NCI-H82 treated with DMSO at 0.1 percent for 48 hours (cell line): ENCODE results near the gene LDLRAD2.
A peak's percentile ranks its signal among the peaks of the same experiment; 100 is the strongest.
"Not testable (repeated sequence)": the region's sequence is repeated elsewhere in the genome, so short reads cannot be mapped to it uniquely, and the experiment has no call there.

ENCODE experiments used
- DNase-seq: peaks from one replicate; lab custom pipeline; 2025; ENCODE audit not compliant: unreplicated experiment; lab: John Stamatoyannopoulos, UW

LDLRAD2 gene

DNA sequence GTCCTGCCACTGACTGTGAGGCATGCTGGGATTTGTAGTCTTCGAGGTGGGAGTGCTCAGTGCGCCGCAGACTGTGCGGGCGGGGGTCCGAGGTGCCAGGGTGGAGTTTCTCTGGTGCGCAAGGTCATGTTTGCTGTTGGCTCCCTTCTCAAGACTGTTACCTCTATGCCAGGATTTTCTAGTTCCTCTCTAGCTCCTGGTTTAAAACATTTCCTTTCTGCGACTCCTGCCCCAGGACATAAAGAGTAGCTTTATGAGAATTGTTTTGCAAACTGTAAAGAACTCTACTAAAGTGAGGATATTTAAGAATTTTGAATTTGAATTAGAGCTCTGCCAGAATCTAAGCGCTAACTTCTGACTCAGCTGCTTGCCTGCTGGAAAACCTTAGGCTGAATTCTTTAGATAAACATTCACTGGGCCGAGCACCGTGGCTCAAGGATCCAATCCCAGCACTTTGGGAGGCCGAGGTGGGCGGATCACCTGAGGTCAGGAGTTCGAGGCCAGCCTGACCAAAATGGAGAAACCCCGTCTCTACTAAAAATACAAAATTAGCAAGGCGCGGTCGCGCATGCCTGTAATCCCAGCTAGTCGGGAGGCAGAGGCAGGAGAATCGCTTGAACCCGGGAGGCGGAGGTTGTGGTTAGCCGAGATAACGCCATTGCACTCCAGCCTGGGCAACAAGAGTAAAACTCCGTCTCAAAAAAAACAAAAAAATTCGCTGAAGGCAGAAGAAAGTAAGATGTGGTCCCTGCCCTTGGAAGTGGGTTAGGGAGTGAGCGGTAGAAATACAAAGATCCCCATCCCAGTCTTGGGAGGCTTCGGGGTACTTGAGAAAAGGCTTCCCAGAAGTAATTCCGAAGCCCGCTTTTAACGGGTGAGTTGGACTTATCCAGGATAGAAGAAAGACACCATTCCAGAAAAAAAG, 28.1 kb upstream of the LDLRAD2 start:
- DNase-seq: peak; percentile 85

DNA sequence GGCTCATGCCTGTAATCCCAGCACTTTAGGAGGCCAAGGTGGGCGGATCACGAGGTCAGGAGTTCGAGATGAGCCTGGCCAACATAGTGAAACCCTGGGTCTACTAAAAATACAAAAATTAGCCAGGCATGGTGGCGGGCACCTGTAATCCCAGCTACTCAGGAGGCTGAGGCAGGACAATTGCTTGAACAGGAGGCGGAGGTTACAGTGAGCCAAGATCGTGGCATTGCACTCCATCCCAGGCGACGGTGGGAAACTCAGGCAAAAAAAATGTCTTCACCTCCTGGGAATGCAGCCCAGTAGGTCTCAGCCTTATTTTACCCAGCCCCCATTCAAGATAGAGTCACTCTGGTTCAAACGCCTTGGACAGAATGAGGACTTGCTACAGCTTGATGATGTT, 26.3 kb upstream of the LDLRAD2 start:
- not testable (repeated sequence) for DNase-seq

GRCh38 chr1:21786640-21787039, 25.4 kb upstream of the LDLRAD2 start:
- no peak for DNase-seq

DNA sequence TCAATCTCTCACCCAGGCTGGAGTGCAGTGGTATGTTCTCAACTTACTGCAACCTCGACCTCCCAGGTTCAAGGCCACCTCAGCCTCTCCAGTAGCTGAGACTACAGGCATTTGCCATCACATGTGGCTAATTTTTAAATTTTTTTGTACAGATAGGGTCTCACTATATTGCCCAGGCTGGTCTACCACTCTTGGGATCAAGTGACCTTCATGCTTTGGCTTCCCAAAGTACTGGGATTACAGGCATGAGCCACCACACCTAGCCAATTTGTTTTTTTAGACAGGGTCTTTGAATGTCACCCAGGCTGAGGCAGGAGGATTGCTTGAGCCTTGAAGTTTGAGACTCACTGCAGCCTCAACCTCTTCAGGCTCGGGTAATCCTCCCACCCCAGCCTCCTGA, 19.0 kb upstream of the LDLRAD2 start:
- DNase-seq: no peak

- DNase-seq: no peak
Measured at GRCh38 chr1:21794656-21795055, 17.4 kb upstream of the LDLRAD2 start.

GRCh38 chr1:21795075-21795474, 17.0 kb upstream of the LDLRAD2 start:
- no peak for DNase-seq

GRCh38 chr1:21799730-21800129, 12.3 kb upstream of the LDLRAD2 start:
- DNase-seq: no peak

DNA sequence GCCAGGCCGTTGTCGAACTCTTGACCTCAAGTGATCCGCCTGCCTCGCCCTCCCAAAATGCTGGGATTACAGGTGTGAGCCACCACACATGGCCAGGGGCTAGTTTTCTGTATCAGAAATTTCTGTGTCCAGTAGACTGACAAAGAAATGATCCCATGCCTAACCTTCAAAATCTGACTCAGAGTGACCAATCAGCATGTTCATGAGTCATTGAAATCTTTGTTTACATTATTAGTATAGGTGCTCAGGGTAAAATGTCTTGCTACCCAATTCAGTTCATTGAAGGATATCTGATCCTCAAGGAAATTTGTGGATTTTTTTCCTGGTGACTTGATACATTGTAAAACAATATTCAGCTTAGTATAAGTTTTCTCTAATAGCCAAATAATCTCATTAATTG, 11.0 kb upstream of the LDLRAD2 start:
- no peak for DNase-seq

- no peak for DNase-seq
Measured at GRCh38 chr1:21804536-21804935, 7.5 kb upstream of the LDLRAD2 start.

- DNase-seq: no peak
Measured at GRCh38 chr1:21813542-21813941, 1.5 kb downstream of the LDLRAD2 start.

DNA sequence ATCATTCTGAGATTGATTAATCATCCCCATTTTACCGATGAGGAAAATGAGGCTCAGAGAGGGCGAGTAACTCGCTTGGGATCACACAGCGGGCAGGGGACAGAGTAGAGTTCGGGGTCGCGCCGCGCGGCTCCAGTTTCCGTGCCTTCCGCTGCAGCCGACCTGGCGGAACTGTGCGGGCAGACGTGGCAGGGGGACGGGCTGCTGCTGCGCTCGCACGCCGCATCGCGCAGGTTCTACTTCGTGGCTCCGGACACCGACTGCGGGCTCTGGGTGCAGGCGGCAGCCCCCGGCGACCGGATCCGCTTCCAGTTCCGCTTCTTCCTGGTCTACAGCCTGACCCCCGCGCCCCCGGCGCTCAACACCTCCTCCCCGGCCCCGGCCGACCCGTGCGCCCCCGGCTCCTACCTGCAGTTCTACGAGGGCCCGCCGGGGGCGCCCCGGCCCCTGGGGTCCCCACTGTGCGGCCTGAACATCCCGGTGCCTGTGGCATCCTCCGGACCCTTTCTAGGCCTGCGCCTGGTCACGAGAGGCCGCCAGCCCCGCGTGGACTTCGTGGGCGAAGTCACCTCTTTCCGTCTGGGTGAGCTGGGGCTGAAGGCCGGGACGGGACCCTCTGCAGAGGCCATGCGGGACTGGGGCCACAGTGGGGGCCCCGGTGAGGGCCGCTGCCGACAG, 2.3 kb downstream of the LDLRAD2 start:
- DNase-seq: no peak

DNA sequence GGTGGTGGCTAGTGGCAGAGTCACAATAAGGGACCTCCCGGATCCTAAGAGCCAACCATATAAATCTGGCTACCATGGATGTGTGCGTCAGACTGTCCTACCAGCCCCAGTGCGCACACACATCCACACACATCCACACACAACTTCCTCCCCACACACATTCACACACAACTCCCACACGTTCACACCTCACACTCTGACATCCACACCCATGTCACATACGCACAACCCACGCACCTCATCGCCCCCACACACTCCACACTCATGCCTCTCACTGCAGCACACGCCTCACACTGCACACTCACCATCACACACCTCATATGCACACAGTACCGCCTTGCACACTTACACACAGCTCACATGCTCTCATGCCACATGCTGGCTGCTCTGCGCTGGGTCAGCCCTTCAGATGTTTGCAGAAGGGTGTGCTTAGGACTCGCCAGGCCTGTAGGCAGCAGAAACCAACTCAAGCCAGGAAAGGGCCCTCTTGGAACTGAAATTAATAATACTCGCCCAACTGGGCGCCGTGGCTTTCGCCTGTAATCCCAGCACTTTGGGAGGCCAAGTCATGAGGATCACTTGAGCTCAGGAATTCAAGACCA, 3.0 kb downstream of the LDLRAD2 start:
- no peak for DNase-seq

GRCh38 chr1:21815724-21816321, 3.8 kb downstream of the LDLRAD2 start:
- DNase-seq: no peak

DNA sequence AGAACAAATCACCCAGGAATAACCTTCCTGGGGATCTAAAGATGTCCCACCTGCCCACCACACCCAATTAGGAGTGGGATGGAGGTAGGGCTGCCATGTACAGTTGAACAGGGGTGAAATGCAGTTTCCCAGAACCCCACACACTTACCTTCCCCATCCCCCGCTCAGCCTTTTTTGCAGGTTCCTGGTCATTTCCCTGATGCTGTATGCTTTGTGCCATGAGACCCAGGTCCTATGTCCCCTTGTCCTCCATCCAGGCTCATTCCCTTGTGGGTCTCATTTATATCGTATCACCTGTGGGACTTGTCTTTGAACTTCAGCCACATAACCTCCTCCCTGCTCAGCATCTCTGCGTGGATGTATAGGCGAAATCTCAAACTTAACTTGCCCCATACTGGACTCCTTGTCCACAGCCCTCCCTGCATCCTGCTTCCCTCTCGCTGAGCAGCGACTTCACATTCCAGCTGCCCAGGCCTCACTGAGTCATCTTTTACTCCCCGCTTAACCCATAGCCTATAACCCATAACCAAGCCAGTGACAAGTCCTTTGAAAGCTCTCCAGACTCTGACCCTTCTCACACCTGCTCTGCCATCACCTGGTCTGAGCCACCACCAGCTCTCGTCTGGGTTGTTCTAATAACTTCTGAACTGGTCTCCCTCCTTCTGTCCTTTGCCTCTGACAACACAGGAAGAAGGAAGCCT, 4.7 kb downstream of the LDLRAD2 start:
- no peak for DNase-seq

DNA sequence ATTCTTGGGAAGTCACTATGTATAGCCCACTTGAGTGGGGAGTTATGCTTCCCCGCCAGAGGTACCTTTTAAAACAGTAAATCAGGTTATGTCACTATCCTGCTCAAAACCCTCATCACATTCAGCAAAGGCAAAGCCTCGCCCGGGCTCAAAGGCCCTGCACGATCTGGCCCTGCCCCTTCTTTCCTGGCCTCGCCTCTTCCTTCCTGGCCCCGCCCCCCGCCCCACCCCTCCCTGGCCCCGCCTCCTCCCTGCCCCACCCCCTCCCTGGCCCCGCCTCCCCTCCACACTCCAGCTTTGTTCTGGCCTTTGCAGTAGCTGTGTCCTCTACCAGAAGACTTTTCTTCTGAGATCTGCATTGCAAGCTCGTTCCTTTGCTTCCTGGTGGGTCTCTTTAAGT, 6.6 kb downstream of the LDLRAD2 start:
- peak; percentile 30 for DNase-seq

DNA sequence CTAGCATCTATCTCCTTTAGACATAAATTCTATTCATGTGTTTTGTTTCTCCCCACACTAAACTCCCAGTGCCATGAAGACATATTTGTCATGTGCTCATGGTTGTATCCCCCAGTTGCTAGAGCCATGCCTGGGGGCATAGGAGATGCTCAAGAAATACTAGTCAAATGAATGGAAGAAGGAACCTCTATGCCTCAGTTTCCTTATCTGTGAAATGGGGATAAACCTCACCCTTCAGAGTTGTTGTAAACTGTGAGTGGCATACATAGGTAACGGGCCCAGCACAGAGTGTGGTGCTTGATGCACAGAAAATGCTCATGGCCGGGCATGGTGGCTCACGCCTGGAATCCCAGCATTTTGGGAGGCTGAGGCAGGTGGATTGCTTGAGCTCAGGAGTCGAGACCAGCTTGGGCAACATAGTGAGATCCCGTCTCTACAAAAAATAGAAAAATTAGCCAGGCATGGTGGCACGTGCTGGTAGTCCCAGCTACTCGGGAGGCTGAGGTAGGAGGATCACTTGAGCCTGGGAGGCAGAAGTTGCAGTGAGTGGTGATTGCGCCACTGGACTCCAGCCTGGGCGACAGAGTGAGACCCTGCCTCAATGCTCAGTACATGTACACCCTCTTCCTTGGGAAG, 8.7 kb downstream of the LDLRAD2 start:
- no peak for DNase-seq

DNA sequence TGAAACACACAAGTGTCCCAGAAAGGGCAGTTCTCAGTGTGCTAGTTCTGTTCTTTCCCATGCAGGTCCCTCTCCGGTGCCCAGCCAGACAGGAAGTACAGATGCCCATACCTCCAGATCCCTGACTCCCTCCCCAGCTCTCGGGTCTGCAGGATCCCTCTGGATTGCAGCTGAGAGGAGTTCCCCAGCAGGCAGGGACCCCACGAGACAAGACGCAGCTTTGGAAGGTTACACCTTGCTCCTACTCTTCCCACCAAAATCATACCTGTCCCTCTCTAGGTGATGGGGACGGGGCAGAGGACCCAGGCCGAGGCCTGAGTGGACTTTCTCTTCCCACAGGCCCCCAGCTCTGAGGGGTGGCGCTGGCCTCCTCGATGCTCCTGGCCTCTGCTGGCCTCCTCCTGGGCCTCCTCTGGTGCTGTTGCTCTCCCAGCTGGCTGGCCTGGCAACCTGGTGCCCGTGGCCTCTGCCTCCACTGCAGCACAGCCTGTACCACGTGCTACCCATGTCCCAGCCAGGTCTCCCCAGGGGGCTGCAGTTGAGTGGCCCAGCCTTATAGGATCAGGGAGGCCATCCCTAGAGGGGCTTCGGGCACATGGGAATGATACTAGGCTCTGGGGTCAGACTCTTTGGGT, 9.4 kb downstream of the LDLRAD2 start:
- no peak for DNase-seq

DNA sequence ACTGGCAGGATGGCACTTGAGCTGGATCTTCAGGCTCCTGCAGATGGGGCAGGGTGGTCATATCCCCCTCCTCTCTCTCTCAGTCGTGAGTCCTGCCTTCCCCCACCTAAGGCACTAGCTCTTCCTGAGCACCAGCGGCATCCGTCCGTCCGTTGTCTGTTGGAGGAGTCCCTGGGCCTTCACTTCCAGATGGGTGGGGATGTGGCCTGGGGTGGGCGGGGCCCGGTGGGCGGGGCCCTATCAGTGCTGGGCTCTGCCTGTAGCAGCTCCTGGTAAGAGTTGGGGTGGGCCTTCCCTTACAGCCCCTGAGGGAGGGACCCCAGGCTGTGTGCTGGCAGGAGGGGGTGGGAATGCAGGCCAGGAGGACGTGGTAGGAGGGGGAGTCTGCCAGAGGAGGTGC, 10.3 kb downstream of the LDLRAD2 start:
- no peak for DNase-seq

DNA sequence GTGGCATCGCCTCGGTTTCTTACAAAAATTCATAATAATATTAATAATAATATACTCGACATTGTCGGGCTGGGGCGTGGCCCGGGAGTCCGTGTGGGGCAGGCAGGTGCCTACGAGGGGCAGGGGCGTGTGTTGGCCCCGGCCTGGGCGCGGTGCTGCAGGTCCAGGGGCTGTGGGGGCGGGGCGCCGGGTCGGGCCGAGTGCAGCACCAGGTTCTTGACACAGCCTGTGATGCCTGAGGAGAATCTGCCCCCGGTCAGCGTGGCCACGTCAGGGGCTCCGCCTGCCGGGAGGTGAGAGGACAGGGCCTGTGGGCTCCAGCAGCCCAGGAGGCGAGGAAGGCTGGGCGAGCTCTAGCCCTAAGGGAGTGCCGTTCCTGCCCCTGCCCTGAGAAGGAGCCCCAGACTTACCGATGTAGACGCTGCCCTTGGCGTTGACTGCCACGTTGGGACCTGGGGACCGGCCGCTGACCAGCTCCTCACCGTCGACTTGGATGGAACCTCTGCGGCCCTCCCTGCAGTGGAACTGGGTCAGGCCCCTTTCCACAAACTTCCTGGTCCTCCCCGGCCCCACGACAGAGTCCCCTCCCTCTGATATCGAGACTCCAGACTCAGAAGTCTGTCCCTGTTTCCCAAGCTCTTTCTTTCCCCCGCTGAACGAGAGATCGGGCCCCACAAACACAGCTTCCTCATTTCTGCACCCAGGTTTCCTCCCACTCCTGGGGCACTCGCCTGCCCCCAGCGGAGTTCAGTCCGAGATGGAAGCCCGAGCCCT, 11.3 kb downstream of the LDLRAD2 start:
- no peak for DNase-seq
